Prostate gland (tissue), 2 donors: ENCODE data around the gene TMEM245.

Source experiments
- CTCF ChIP-seq, 4 experiments: fragments of 200-600 bp in 2 of 4; fragments of 450-650 bp in 2 of 4; sonication (generic) in 2 of 4; IDR thresholded peaks; 1 replicate in 3 of 4; 2 replicates in 1 of 4; pipeline ENCODE4 v1.5.1; 2016 to 2019; ENCODE audit warnings: antibody characterized with exemption in 4 of 4, mild to moderate bottlenecking in 2 of 4, moderate library complexity in 2 of 4
- POLR2A ChIP-seq: fragments of 450-650 bp; IDR thresholded peaks from one replicate; pipeline ENCODE4 v1.6.1; 2016; ENCODE audit warnings: antibody characterized with exemption, mild to moderate bottlenecking

GRCh38 chr9:109118808-109119438 lies 824 bp downstream of the TMEM245 start:
- no peak for TF ChIP-seq CTCF (IDR thresholded peaks at IDR 0.05)
- no peak for TF ChIP-seq POLR2A
